Hepatocyte (in vitro differentiated cells): Measurements from ENCODE around the gene ASPHD2.

Source experiments
- CTCF ChIP-seq: fragments of 200-600 bp; sonication (generic); IDR thresholded peaks from 2 replicates; pipeline ENCODE4 v1.5.1; 2016; ENCODE audit warnings: antibody characterized with exemption, mild to moderate bottlenecking; ENCODE audit not compliant: poor library complexity
- EZH2 ChIP-seq: fragments of 200-600 bp; sonication (generic); IDR thresholded peaks from 2 replicates; pipeline ENCODE4 v1.6.1; 2016; ENCODE audit warnings: antibody characterized with exemption, mild to moderate bottlenecking, borderline replicate concordance

DNA sequence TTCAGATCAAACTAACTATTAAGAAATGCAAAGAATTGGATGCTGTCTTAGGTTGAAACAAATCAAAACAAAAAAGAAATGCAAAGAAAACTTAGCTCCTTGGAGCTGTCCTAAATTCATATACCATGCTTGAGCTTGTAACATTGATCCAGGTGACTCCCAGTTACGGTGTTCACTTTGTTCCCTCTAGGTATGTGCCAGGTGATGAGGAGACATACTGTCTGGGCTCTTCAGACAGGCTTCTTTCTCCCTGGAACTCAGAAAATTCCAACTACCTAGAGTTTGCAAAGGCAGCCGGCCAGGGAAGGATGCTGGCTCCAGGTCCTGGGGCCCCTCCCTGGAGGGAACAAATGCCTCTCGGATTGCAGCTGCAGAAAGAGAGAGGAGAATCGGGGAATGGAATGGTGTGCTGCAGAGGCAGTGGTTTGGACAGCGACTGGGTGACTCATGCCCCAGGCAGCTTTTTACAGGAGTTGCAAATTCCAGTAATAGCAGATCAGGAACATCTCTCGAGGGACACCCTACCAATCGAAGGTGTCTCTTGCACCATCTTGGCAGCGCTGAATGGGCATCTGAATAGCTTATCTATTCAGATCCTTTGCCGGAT, 12.3 kb upstream of the ASPHD2 start:
- TF ChIP-seq EZH2: no peak
- no peak for TF ChIP-seq CTCF
